Suppressor macrophage treated with lipopolysaccharide for 1 hour (primary cell): ENCODE data around the gene PIF1.
"Not testable (repeated sequence)": the region's sequence is repeated elsewhere in the genome, so short reads cannot be mapped to it uniquely, and the experiment has no call there.

Experiments used
- DNase-seq, 3 donors: peaks; one replicate each; pipeline ENCODE4 v3.0.0-alpha.2; 2020 to 2022

The PIF1 gene

DNA sequence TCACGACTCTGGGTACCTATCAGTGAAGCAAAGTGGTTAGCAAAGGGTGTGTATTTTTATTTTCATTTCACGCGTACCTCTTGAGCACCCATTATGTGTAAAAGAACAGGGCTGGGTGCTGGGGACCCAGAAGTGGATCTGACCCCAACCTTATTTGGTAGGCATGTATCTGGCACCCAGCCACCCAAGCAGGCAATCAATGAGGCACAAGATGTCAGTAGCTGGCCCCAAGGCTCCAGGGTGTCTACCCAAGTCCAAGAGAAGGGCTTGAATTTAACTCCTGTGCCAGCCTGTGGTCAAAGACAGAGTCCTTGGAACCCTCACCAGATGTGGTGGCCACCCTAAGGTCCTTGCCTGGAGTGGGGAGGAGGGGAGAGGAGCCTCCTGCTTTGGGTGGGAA is 22.0 kb upstream of the PIF1 start:
- DNase-seq = no peak

DNA sequence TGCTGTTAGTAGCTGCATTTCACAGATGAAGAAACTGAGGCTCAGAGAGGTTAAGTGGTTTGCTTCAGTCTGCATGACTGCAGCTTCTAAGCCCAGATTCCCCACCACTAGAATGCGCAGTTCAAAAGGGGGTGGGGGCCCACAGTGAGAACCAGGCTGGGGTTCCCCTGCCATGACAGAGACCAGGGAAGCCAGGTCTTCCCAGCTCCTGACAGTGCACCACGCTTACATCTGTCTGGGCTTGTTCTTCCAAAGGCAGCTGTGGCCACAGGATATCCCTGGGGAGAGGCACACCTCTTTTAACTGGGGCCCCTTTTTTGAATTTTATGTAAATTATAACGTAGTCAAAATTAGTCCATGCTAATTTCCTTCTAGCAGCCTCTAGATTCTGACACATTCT is 21.6 kb upstream of the PIF1 start:
- DNase-seq = no peak

DNA sequence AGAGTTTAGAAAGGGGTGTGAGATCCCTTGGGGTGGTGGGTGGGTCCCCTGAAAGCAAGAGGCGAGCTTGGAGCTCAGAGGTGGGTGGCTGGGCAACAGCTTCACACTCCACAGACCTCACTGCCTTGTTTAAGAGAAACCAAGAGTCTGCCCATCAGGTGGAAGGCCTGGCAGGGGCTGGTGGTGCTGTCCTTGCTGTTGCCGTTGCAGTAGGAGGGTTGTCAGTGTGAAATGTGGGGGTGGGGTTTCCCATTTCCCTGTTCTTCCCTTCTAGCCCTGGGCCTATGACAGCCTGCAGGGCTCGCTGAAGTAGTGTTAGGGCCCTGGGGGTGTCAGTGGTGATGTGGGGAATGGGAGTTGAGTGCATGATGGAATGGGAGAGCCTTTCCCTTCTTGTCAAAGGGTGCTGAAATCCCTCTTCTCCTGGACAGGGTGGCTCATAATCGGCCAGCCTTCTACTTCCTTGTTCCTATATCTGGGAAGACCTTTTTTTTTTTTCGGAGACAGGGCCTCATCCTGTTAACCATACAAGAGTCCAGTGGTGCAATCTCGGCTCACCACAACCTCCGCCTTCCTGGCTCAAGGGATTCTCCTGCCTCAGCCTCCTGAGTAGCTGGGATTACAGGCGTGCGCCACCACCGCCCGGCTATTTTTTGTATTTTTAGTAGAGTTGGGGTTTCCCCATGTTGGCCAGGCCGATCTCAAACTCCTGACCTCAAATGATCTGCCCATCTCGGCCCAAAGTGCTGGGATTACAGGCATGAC is 20.6 kb upstream of the PIF1 start:
- DNase-seq = peak; percentile 67 to 77 (median 75)

DNA sequence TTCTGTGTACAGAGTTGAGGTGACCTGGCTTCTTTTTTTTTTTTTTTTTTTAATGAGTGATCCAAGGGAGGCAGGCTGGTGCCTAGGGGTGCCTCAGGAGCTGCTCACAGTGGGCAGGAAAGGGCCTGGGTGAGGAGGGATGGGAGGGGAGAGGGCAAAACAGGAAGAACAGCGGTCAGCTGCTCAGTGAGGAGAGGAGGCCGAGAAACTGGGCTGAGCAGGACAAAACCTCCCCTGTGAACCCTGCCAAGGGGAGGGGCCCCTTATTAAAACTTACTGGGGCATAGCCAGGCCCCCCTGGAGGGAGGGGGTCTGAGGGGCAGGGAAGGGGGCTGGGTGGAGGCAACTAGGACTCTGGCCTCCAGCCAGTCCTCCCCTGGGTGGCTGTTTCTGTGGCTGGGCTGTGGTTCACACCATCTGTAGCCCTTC is 19.8 kb upstream of the PIF1 start:
- DNase-seq = peak; percentile 47 to 65 (median 59)

DNA sequence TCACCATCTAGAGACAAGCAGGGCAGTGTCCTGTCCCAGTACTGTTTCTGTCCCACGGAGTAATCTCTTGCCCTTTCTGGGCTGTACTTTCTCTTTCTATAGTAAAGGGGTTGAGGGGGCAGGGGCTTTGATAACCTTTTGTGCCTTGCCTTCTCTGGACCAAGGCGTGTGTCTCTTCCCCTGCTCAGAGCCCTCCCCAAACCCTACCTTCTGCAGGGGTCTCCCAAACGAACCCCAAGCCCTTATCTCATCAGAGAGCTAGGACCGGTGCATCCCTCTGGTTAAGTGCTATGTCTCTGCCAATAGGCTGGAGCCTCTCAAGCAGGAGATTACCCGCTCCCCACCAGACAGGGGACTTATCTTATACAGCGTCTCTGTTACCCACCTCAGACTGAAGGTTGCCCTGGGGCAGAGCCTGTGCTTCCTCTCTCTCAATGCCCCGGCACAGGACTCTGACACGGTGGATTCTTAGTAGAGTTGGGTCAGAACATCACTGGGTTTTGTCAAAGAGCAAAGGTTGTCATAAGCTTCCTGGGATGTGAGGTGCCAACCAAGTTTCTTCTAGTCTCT is 19.2 kb upstream of the PIF1 start:
- no peak for DNase-seq

DNA sequence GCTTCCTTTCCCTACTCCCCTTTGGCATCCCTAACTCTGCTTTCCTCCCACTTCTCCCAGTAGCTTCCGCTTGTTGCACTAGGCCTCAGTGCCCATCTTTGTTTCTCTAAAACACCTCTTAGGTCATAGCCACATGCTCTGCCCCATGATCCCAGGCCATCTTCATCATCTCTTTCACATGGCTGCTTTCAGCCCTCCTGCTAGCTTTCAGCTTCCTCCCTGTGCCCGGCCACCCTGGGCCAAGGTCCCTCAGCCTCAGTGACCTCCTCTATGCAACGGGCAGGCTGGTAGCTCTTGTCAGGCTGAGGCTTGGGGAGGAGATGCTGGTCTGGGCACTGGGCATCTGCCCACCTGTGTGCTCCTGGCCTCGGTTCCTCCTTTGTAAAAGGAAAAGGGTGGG is 18.5 kb upstream of the PIF1 start:
- DNase-seq = peak; percentile 34 to 54 (median 53)

DNA sequence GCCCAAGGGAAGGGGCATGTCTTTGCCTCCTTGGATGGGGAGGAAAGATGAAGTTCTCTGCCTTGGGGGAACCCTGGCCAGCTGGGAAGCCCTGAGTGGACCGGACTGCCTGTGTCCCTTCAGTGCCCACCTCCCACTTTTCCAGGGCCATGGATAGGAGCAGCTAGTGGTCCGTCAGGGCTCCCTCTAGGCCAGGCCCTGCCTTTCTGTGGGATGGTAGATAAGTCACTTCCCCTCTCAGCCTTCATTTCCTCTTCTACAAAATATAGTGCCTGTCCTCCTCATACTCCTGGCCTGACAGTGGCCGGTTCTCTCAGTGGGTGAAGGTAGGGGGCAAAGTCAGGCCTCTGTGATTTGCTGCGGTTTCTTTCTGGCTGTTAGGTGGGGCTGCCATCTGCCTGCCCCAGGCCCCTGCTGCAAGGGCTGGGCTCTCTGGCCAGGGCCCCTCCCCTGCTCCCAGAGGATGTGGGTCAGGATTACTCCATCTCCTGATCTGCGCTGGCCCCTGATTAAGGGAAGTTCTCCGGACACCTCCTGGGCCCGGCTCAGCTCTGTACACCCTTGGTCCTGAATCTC is 17.6 kb upstream of the PIF1 start:
- DNase-seq = peak; percentile 88 to 93 (median 88)

DNA sequence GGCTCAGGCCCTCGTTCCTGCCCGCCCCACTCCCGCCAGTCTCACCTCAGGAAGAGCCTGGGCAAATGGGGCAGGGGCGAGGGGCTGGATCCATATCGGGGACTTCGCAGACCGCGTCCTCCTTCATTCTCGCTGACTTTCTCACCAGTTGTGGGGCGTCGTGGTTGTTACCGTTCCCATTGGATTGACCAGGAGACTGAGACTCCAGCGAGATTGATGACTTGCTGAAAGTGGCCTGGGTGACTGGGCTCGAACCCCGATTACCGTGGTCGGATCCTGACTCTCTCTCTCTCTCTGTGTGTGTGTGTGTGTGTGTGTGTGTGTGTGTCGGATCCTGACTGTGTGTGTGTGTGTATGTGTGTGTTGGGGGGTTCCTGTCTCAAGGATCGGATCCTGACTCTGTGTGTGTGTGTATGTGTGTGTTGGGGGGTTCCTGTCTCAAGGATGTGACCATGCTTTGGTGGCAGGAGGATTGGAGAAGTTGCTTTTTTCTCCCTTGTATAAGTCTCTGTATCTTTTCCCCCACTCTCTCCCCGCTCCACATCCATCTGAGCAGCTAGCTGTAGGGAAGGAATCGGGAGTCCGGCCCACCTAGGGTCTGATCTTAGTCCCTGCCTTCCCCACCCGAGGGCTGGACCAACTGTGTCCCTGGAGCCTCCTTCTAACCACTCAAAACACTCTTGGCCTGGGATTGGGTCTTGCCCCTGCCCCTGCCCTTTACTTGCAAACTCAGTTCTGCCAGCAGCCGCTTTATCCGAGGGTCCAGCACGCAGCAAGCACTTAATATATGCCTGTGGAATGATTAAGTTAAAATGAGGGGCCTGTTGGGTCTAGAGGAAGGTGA is 16.9 kb upstream of the PIF1 start:
- DNase-seq = peak in 2 of 3 donors; percentile 35 to 40

DNA sequence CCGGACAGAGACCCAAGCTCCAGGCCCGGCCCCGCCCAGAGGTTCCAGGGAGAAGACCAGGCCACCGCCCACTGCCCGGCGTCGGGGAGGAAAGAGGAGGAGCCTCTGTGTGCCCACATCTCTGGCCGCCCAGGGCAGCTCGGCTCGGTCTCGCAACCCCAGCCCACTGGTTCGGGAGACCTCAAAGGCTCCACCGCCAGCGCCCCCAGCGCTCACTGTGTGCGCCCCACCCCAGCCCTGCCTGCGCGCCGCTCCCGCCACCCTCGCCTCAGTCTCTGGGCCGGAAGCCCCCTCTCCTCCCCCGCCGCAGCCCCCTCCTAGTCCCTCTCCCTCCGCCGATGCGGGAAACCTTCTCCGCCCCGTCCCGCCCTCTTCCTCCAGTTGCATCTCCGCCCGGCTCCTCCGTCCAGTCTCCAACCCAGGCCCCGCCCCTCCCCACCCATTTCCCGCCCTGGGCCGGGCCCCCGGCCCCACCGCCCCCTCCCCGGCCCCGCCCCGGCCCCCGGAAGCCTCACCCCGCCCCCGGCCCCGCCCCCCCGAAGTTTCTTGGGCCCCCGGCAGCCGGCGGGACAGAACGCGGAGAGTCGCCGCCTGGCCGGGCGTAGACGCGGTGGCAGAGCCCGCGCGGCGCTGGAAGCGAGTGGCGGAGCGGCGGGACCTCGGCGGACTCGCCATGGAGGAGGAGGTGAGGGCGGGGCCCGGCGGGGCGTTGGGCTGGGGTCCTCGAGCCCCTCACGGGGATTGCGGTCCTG is 16.1 kb upstream of the PIF1 start, which contains the start of gene PLEKHO2:
Gene PLEKHO2, plus strand, starts transcription at position 572 of the 752 bp plus-strand sequence. Its CDS starts 102 bp downstream, at position 674.
- DNase-seq = peak; percentile 96 to 98 (median 97)

DNA sequence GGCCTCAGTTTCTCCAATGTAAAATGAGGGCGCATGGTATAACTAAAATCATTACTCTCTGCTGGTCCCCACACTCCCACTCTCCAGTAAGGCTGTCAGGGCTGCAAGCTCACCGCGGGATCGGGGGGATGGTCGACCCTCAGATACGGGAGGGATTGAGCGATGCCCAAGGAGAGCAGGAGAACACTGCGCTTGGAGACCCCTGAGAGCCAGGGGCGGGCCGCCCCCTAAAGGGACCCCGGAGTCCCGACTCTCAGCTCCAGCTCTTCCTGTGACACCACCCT is 15.6 kb upstream of the PIF1 start:
- DNase-seq = no peak

DNA sequence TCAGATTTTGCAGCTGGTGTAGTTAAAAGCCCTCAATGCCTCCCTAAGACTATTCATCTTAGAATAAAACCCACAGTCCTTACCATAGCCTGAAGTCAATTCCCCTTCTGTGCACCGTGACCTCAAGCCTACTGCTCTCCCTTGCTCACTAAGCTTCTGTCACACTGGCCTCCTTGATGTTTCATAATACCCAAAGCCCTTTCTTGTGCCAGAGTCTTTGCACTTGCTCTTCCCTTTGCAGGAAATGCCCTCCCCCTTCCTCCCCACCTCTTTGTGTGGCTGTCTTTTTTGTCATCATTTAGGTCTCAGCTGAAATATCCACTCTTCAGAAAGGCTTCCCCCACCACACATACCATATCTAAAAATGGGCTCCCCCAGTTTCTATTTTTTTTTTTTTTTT is 12.1 kb upstream of the PIF1 start:
- DNase-seq = peak; percentile 82 to 89 (median 83)

DNA sequence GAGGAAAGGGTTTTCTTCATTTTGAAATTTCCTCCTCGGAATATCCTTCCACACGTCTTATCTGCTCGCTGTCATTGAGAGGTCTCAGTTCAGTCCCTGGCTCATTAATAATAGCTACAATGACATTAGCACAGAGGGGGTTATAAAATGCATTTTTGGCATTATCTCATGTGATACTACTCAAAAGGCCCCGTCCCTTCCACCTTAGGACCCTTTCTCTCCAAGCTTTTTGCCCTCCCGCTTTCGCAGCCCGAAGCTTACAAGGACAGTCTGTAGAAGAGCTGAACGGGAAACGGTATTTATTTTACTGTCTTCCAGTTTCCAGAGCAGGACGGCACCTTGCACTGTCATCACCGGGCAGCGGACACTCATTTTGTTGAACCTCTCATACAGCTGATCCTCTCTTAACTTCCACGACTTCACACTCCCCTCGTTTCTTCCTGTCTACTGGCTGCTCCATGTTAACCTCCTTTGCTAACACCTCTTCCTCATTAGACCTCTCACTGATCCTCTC is 10.6 kb upstream of the PIF1 start:
- no peak for DNase-seq

DNA sequence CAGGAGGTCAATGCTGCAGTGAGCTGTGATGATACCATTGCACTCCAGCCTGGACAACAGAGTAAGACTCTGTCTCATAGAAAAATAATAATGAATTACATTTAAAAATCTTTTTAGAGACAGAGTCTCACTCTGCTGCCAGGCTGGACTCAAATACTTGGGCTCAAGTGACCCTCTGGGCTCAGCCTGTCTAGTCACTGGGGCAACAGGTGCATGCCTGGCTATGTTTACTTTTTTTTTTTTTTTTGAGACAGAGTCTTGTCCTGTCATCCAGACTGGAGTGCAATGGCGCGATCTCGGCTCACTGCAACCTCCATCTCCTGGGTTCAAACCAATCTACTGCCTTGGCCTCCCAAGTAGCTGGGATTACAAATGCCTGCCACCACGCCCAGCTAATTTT is 8.2 kb upstream of the PIF1 start:
- no peak for DNase-seq

DNA sequence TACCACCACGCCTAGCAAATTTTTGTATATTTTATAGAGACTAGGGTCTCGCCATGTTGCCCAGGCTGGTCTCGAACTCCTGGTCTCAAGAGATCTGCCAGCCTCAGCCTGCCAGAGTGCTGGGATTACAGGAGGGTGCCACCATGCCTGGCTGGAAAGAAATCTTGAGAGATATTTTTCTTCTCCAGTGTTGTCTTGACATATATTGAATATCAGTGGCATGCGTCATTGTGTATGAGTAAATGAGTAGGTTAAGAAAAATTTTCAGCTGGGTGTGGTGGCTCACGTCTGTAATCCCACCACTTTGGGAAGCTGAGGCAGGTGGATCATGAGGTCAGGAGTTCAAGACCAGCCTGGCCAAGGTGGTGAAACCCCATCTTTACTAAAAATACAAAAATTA is 3.5 kb upstream of the PIF1 start:
- DNase-seq = no peak

DNA sequence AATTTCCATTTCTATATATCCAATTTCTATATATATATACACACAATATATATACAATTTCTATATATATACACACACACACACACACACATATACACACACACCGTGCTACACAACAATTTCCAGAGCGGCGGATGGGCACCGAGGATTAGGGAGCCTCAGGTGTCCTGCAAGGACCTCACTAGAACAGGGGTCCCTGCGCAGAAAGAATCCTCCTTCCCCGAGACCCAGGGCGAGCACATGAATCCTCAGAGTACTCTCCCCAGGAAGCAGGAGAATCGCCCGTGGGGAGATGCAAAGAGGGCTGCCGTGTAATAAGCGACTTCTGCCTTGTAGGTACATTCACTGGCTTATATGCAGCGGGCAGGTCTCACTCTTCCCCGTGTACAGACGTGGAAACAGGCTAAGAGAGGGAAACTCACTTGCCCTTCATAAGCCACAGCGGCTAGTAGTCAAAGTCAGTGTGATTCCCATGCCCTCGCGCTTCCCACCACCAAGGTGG is 467 bp downstream of the PIF1 start:
- no peak for DNase-seq

DNA sequence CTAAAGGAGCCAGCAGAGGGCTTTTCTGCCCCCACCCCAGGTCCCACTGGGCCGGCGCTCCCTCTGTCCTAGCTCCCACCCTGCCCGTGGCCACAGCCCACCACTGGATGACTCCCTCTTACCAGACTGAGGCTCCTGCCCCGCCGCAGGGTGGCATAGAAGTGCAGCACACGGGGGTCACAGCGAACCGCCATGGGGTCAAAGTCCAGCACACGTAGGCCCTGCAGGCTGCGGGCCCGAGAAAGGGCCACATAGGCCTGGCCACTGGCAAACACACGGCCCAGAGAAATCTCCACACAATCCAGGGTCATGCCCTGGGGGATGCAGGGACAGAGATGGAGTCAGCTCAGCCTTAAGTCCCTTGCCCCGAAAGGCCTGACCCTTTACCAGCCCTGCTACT is 9.0 kb downstream of the PIF1 start:
- no peak for DNase-seq

DNA sequence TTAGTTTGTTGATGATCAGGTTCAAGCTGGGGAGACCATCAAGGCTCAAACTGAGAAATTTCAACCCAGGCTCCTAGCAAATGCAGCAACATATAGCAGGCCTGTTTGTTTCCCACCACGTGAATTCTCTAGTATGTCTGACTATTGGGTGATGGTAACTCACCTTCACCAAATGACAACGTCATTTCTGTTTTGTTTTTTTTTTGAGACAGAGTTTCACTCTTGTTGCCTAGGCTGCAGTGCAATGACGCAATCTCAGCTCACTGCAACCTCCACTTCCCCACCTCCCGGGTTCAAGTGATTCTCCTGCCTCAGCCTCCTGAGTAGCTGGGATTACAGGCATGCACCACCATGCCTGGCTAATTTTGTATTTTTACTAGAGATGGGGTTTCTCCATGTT is 10.5 kb downstream of the PIF1 start:
- not testable (repeated sequence) for DNase-seq

DNA sequence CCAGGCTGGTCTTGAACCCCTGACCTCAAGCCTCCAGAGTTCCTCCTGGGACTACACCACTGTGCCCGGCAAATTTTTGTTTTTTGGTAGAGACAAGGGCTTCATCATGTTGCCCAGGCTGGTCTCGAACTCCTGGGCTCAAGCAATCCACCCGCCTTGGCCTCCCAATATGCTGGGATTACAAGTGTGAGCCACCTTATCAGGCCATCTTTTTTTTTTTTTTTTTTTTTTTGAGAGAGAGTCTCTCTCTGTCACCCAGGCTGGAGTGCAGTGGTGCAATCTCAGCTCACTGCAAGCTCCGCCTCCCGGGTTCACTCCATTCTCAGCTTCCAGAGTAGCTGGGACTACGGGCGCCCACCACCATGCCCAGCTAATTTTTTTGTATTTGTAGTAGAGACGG is 11.2 kb downstream of the PIF1 start:
- not testable (repeated sequence) for DNase-seq

DNA sequence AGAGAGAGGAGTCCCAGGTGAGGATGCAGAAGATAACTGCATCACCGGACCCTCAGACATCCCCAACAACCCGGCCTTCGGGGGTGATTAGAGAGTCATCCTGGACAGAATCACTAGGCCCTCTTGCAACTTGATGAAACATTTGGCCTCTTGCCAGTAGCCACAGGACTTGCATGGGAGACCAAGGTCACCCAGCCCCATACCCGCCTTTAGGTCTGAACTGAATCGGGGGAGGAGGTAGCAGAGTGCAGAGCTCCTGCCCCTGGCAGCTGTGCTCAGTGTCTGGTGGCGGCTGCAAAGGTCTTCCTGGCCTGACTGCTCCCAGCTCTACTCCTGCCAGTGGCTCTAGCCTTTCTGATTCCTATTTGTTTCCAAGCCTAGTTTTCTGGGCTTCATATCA is 12.4 kb downstream of the PIF1 start:
- DNase-seq = no peak

DNA sequence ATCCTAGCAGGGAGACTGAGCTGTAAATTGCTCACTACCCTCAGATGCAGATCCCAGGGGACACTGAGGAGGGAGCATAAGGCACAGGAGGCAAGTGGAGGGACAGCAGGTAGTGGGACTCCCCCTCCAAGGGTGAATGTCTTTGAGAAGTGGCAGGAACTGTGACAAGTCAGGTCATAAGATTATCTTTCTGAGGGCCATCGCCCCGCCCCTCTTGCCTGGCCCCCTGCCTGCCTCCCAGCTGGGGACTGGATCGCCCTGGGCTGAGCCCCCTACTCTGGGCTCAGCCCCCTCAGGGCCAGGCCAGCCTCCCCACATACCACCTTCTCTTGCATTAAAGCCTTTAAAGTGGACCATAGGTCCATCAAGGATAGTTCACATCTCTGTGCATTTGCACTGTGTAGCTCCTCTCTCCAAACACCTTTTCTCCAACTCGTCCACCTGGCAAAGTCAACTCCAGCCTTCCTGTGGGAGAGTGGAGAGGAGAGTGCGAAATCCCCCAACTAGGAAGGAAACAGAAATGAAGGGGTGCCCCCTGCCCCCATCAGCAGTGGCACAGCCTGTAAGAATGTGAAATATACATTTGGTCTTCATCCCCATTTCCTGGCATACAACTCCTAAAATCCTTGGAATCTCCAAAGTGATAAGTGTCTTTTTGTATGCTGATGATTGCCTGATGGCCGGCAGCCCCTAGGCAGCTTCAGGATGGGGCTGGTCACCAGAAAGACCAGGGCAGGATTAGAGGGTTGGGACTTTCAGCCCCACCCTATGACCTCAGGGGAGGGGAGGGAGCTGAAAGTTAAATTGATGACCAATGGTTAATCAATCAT is 14.7 kb downstream of the PIF1 start:
- DNase-seq = no peak
